ENCODE results near the gene NIPAL3. TPM values are rescaled to one million over a fixed set of nuclear protein-coding genes. Genes with fewer than 3 reads are reported as not detected.
"Not testable (repeated sequence)": the region's sequence is repeated elsewhere in the genome, so short reads cannot be mapped to it uniquely, and the experiment has no call there.

The NIPAL3 gene
- total RNA-seq, 1 experiment from 2014 or later = 55.8 TPM

DNA sequence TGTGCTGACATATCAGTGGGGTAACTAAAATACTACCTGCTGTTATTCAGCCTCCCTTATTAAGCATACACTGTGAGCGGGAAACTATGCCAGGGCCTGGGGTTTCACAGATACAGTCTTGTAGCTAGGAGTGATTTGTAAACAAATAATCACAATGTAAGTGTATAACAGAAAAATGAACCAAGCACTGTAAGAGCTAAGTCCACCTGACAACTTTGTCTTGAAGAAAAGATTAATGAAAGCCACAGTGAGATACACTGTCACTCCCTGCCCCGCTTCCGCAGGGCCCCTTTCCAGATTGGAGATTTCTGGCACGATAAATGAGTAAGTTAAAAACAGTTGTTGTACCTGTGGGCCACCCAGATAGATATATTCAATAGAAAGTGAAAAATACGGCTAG, 91.8 kb downstream of the NIPAL3 start:
- Mint-ChIP-seq H3K4me3 (ENCODE audit: unreplicated experiment) (no peak overlapping the region), H3K27ac (ENCODE audit: low read depth, unreplicated experiment) (no peak overlapping the region), H3K4me1 (ENCODE audit: insufficient read depth, unreplicated experiment) (peaks cover 10% of the 10 kb centered on the region), H3K36me3 (ENCODE audit: insufficient read depth, unreplicated experiment) (peaks cover 5% of the 10 kb centered on the region), H3K27me3 (ENCODE audit: insufficient read depth, unreplicated experiment) (no peaks in the 10 kb centered on the region), H3K9me3 (ENCODE audit: unreplicated experiment) (no peaks in the 10 kb centered on the region)
- TF ChIP-seq, protein P1, sequence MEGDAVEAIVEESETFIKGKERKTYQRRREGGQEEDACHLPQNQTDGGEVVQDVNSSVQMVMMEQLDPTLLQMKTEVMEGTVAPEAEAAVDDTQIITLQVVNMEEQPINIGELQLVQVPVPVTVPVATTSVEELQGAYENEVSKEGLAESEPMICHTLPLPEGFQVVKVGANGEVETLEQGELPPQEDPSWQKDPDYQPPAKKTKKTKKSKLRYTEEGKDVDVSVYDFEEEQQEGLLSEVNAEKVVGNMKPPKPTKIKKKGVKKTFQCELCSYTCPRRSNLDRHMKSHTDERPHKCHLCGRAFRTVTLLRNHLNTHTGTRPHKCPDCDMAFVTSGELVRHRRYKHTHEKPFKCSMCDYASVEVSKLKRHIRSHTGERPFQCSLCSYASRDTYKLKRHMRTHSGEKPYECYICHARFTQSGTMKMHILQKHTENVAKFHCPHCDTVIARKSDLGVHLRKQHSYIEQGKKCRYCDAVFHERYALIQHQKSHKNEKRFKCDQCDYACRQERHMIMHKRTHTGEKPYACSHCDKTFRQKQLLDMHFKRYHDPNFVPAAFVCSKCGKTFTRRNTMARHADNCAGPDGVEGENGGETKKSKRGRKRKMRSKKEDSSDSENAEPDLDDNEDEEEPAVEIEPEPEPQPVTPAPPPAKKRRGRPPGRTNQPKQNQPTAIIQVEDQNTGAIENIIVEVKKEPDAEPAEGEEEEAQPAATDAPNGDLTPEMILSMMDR (IDR thresholded peaks at IDR 0.05; ENCODE audit: unreplicated experiment) = no peak
- no TSS peak for BruUV-seq (replicated peaks)
- ChIA-PET POLR2A (interaction anchor here (0.7 kb wide), 2 partner anchors 19 to 222 kb away, joined by 3 read pairs; no protein-coding TSS in a partner anchor), CTCF (no interaction called here)
- no peak for DNase-seq (ENCODE audit: unreplicated experiment)
- intact Hi-C loops (cut with micrococcal nuclease) = no loop called here

DNA sequence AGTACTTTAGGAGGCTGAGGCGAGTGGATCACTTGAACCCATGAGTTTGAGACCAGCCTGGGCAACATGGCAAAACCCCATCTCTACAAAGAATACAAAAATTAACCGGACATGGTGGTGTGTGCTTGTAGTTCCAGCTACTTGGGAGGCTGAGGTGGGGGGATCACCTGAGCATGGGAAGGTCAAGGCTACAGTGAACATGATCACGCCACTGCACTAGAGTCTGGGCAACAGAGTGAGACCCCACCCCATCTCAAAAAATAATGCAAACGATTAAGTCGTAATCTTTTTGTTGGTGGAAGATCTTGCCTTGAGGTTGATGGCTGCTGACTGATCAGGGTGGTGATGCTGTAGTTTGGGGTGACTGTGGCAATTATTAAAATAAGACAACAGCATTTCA, 93.3 kb downstream of the NIPAL3 start:
- Mint-ChIP-seq H3K4me3 (ENCODE audit: unreplicated experiment) (no peak overlapping the region), H3K27me3 (ENCODE audit: insufficient read depth, unreplicated experiment) (no peaks in the 10 kb centered on the region), H3K36me3 (ENCODE audit: insufficient read depth, unreplicated experiment) (peaks cover 5% of the 10 kb centered on the region), H3K27ac (ENCODE audit: low read depth, unreplicated experiment) (no peak overlapping the region), H3K4me1 (ENCODE audit: insufficient read depth, unreplicated experiment) (peaks cover 9% of the 10 kb centered on the region), H3K9me3 (ENCODE audit: unreplicated experiment) (no peaks in the 10 kb centered on the region)
- no TSS peak for BruUV-seq (replicated peaks)
- POLR2A ChIA-PET = no interaction called here
- intact Hi-C loops (cut with micrococcal nuclease) = no loop called here
- TF ChIP-seq, protein P1 (IDR thresholded peaks at IDR 0.05; ENCODE audit: unreplicated experiment) = no peak
- no peak for DNase-seq (ENCODE audit: unreplicated experiment)
- CTCF ChIA-PET = no interaction called here

DNA sequence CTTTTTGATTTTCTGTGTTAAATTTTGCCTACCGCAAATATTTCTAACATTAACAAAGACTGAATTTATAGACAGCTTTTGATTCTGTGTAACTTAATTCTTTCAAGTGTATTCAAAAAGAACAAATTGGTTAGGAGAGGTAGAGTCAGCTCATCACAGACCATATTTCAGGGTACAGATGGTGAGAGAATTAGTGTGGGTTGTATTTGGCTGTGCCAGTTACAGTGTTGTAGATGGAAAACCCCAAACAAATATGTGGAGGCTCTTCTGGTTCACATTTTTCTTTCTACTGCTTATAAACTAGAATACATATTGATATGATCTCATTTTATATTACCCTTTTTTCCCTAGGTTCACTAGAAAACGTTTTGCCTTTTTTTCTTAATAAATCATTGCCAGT, 98.1 kb downstream of the NIPAL3 start:
- BruUV-seq (replicated peaks) = no TSS peak
- Mint-ChIP-seq H3K4me1 (ENCODE audit: insufficient read depth, unreplicated experiment) (peaks cover 15% of the 10 kb centered on the region), H3K9me3 (ENCODE audit: unreplicated experiment) (no peaks in the 10 kb centered on the region), H3K27ac (ENCODE audit: low read depth, unreplicated experiment) (no peak overlapping the region), H3K36me3 (ENCODE audit: insufficient read depth, unreplicated experiment) (peaks cover 5% of the 10 kb centered on the region), H3K4me3 (ENCODE audit: unreplicated experiment) (no peak overlapping the region), H3K27me3 (ENCODE audit: insufficient read depth, unreplicated experiment) (no peaks in the 10 kb centered on the region)
- TF ChIP-seq, protein P1 (IDR thresholded peaks at IDR 0.05; ENCODE audit: unreplicated experiment) = no peak
- no peak for DNase-seq (ENCODE audit: unreplicated experiment)
- intact Hi-C loops (cut with micrococcal nuclease) = no loop called here
- CTCF ChIA-PET = no interaction called here
- POLR2A ChIA-PET = interaction anchor here (0.6 to 5.8 kb wide), 2 partner anchors 10 to 27 kb away, joined by 3 to 70 read pairs; partner anchors contain the start of gene RCAN3

DNA sequence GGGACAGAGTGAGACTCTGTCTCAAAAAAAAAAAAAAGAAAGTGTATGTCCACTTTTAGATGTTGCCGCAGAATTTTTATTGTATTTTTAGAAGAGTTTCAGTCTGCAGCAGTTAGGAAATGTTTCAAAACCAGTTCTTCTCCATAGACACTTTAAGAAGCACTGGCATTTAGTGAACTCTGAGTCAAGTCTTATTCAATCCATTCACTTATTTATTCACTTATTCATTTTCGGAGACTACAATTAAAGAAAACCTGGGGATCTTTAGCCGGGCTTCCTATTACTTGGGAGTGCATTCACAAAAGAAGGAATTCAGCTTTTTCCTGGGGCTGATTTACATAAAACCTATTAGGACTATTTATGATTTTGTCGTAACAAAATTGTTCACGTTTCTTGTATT, 99.3 kb downstream of the NIPAL3 start:
- Mint-ChIP-seq H3K36me3 (ENCODE audit: insufficient read depth, unreplicated experiment) (peaks cover 5% of the 10 kb centered on the region), H3K4me3 (ENCODE audit: unreplicated experiment) (no peak overlapping the region), H3K4me1 (ENCODE audit: insufficient read depth, unreplicated experiment) (peaks cover 15% of the 10 kb centered on the region), H3K27me3 (ENCODE audit: insufficient read depth, unreplicated experiment) (no peaks in the 10 kb centered on the region), H3K27ac (ENCODE audit: low read depth, unreplicated experiment) (peak overlapping the region; percentile 57), H3K9me3 (ENCODE audit: unreplicated experiment) (no peaks in the 10 kb centered on the region)
- intact Hi-C loops (cut with micrococcal nuclease) = no loop called here
- CTCF ChIA-PET = interaction anchor here (1.0 to 1.2 kb wide), 2 partner anchors 11 to 100 kb away, joined by 3 read pairs; partner anchors contain the start of gene NIPAL3
- DNase-seq (ENCODE audit: unreplicated experiment) = no peak
- POLR2A ChIA-PET = interaction anchor here (0.6 to 5.8 kb wide), 12 partner anchors 10 to 396 kb away, joined by 3 to 70 read pairs (median 5); partner anchors contain the start of genes NIPAL3, RCAN3 and SRRM1
- BruUV-seq (replicated peaks) = no TSS peak
- TF ChIP-seq, protein P1 (IDR thresholded peaks at IDR 0.05; ENCODE audit: unreplicated experiment) = no peak

DNA sequence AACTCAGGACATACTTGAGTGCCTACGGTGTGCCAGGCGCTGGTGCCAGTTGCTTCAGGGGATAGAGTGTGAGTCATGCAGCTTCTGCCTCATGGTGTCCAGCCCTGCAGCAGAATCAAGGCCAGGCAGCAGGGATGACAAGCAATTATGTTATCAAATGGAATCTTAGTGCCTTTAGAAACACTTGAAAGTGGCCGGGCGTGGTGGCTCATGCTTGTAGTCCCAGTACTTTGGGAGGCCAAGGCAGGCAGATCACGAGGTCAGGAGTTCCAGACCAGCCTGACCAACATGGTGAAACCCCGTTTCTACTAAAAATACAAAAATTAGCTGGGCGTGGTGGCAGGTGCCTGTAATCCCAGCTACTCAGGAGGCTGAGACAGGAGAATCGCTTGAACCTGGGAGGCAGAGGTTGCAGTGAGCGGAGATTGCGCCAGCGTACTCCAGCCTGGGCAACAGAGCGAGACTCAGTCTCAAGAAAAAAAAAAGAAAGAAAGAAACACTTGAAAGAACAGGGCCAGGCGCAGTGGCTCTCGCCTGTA, 100.1 kb downstream of the NIPAL3 start:
- BruUV-seq (replicated peaks) = TSS peak; percentile 100
- POLR2A ChIA-PET = interaction anchor here (0.6 to 5.8 kb wide), 15 partner anchors 9 to 917 kb away, joined by 3 to 70 read pairs (median 3); partner anchors contain the start of genes CLIC4, NIPAL3, RCAN3 and SRRM1
- DNase-seq (ENCODE audit: unreplicated experiment) = peak; percentile 85

More for the DNA sequence above, 100.1 kb downstream of the NIPAL3 start:
- H3K9me3 Mint-ChIP-seq (ENCODE audit: unreplicated experiment); intact Hi-C loops (cut with micrococcal nuclease); H3K36me3 Mint-ChIP-seq (ENCODE audit: insufficient read depth, unreplicated experiment); H3K27me3 Mint-ChIP-seq (ENCODE audit: insufficient read depth, unreplicated experiment): not testable (repeated sequence)
- H3K27ac Mint-ChIP-seq (ENCODE audit: low read depth, unreplicated experiment) = peak overlapping the region; percentile 57
- H3K4me3 Mint-ChIP-seq (ENCODE audit: unreplicated experiment) = peak overlapping the region; percentile 30
- CTCF ChIA-PET = interaction anchor here (0.6 to 1.2 kb wide), 7 partner anchors 12 to 265 kb away, joined by 3 to 4 read pairs (median 3); partner anchors contain the start of gene NIPAL3
- H3K4me1 Mint-ChIP-seq (ENCODE audit: insufficient read depth, unreplicated experiment) = peaks cover 15% of the 10 kb centered on the region

All from MCF 10A (cell line).